ENCODE results near the gene TMEM182.
A peak's percentile ranks its signal among the peaks of the same experiment; 100 is the strongest.

Gene TMEM182

GRCh38 chr2:102736410-102737409 is 25.1 kb upstream of the TMEM182 start (continued):
- TF ChIP-seq ZNF747 (tag by site-specific recombination; IDR thresholded peaks at IDR 0.05) (no peak), ZNF48 (tag by site-specific recombination; IDR thresholded peaks at IDR 0.05) (no peak), ZNF214 (tag by site-specific recombination; IDR thresholded peaks at IDR 0.05; ENCODE audit: borderline replicate concordance) (no peak), ZBTB7A (tag by site-specific recombination; IDR thresholded peaks at IDR 0.05; ENCODE audit: low read depth) (no peak), SP2 (tag by site-specific recombination; IDR thresholded peaks at IDR 0.05) (peak; percentile 40), ZSCAN18 (tag by site-specific recombination; IDR thresholded peaks at IDR 0.05) (no peak), PRDM6 (tag by site-specific recombination; IDR thresholded peaks at IDR 0.05) (no peak), PRDM4 (tag by site-specific recombination; IDR thresholded peaks at IDR 0.05) (no peak), ZNF785 (tag by site-specific recombination; IDR thresholded peaks at IDR 0.05) (no peak), ZNF670 (tag by site-specific recombination; IDR thresholded peaks at IDR 0.05; ENCODE audit: low read depth) (no peak), GLIS1 (tag by site-specific recombination; IDR thresholded peaks at IDR 0.05) (peak; percentile 37; the same call in 1 of the 2 replicates), ZNF19 (tag by site-specific recombination; IDR thresholded peaks at IDR 0.05; ENCODE audit: low read depth) (no peak), ZBTB11 (tag by site-specific recombination; conservative IDR thresholded peaks at IDR 0.05; ENCODE audit: low read depth) (peak; percentile 70), ZBTB48 (tag by site-specific recombination; IDR thresholded peaks at IDR 0.05) (0 out of 2 replicates have a peak, but pooled peaks have one; percentile 32), MZF1 (tag by site-specific recombination; IDR thresholded peaks at IDR 0.05; ENCODE audit: borderline replicate concordance) (no peak), ZIC2 (tag by site-specific recombination; IDR thresholded peaks at IDR 0.05) (peak; percentile 46), KLF9 (tag by site-specific recombination; IDR thresholded peaks at IDR 0.05; ENCODE audit: low read depth) (peak; percentile 43; the same call in 1 of the 2 replicates), ZNF530 (tag by site-specific recombination; IDR thresholded peaks at IDR 0.05; ENCODE audit: low read depth) (no peak), GLIS2 (tag by site-specific recombination; IDR thresholded peaks at IDR 0.05) (peak; percentile 91), ZNF366 (tag by site-specific recombination; conservative IDR thresholded peaks at IDR 0.05) (no peak), ZNF701 (tag by site-specific recombination; IDR thresholded peaks at IDR 0.05) (no peak), SP7 (tag by site-specific recombination; IDR thresholded peaks at IDR 0.05) (no peak), ZNF707 (tag by site-specific recombination; IDR thresholded peaks at IDR 0.05) (no peak), ZFP69B (tag by site-specific recombination; IDR thresholded peaks at IDR 0.05) (no peak), SCRT2 (tag by site-specific recombination; IDR thresholded peaks at IDR 0.05) (peak; percentile 35; the same call in 1 of the 2 replicates), ZFHX2 (tag by site-specific recombination; conservative IDR thresholded peaks at IDR 0.05) (no peak), ZBTB17 (tag by site-specific recombination; IDR thresholded peaks at IDR 0.05) (no peak), ZNF335 (tag by site-specific recombination; conservative IDR thresholded peaks at IDR 0.05) (peak; percentile 69; the same call in 1 of the 2 replicates), KLF10 (tag by site-specific recombination; IDR thresholded peaks at IDR 0.05) (no peak), ZNF2 (tag by site-specific recombination; IDR thresholded peaks at IDR 0.05) (no peak)

All from HEK293 (cell line).